Fibroblast of skin of left biceps (primary cell): ENCODE measurements around the gene CRIP1.

Experiments used
- DNase-seq, 2 experiments: peaks; one replicate each; pipeline ENCODE4 v3.0.0-alpha.2; 2013; ENCODE audit warnings: low read depth in 2 of 2

The CRIP1 gene

DNA sequence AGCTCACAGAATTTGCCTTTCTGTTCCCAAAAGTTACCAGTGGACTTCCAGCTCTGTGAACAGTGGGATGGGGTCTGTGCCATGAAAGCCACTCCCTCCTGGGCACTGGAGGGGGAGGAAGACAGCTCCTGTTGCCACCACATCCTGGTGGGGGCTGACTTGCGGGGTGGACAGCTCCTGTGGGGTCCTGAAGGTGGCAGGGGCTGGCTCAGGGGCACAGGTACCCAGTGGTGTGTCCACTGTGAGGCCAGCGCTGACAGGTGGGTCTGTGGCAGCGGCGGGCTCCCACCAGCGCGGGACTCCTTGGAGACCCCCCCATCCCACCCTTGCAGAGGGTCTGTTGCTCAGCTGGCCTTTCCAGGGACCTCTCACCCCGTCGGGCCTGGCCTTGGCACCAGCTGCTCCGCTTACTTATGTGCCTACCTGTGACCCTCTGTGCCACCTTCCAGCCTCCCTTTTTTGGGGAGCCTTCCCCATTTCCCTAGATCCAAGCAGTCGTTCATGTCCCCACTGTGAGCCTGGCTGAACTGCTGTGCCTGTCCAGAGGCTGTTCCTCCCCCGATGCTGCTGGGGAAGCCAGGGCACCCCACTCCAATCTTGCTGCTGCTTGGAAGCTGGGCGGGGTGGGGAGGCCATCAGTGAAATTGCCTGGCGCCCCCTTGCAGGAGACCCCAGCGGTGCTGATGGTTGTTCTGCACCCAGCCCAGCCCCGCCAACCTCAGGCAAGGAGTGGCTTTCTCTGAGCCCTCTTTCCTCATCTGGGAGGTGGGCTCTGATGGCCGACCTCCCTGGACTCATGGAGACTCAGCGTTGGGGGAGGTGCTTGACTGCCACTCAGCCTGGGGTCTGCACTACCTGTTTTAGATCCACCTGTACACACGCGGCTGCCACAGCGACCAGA, 6.5 kb downstream of the CRIP1 start:
- DNase-seq = no peak

DNA sequence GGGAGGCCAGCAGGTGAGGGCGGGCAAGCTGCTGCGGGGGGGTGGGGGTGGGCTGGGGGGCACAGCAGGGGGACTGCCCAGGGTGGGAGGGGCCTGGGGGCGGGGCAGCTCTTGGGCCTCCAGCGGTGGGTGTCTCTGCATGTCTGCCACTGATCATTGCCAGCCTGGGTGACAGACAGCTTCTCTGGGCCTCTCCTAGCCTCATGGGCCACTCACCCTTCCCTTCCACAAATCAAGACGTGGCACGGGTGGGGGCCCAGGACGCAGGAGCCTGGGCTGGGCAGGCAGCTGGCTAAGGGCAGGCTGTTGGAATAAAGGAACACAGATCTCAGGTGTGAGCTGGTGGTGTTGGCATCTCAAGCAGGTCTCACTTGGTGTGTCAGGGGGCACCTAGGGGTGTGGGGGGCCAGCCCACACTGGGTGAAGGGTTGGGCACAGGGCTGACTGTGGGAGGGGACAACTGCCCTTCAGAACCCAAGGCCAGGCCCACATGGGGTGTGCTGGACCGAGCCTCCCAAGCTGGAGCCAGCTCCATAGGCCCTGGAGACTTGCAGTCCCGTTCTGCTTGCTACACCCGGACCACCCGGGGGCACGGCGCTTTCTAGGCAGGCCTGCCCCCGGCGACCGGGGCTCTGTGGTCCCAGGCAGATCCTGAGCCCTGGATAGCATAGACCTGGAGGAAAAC, 7.4 kb downstream of the CRIP1 start:
- no peak for DNase-seq

GRCh38 chr14:105494606-105494929, 7.9 kb downstream of the CRIP1 start:
- no peak for DNase-seq

GRCh38 chr14:105495101-105495989, 8.7 kb downstream of the CRIP1 start:
- no peak for DNase-seq

DNA sequence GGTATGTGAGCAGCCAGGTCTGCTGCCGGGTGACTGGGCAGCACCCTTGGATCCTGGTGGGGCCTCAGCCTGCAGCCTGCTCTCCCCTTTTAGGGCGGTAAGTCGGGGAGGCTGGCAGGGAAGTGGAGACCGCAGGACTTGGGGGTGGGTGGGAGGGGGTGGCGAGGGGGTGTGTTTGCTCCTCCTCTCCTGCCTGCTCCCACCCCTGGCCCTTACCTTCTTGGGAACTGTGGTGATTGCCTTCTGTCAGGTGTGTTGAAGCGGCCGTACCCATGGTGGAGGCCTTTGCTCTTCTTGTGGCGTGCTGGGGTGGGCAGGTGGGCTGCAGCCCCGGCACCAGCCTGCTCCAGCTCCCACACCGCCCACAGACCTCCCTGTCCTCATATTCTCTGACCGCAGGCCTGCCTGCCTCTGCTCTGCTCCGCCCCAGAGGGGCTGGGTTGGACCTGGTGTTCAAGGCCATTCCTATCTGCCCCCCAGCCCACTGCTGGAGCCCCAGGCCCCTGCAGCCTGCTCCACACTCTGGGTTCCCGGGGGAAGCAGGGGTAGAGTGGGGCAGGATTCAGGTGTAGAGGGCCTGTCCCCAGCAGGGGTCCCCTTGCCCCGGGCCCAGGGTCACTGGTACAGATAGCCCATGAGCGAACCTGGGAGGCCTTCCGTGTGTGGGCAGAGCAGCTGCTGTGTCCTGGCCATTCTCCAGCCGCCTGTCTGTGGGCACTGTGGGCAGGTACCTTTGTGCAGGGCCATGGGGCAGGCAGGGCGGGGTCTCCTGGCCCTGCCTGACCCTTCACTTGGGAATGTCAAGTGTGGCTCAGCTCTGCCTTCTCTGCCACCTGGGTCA, 9.5 kb downstream of the CRIP1 start:
- no peak for DNase-seq

DNA sequence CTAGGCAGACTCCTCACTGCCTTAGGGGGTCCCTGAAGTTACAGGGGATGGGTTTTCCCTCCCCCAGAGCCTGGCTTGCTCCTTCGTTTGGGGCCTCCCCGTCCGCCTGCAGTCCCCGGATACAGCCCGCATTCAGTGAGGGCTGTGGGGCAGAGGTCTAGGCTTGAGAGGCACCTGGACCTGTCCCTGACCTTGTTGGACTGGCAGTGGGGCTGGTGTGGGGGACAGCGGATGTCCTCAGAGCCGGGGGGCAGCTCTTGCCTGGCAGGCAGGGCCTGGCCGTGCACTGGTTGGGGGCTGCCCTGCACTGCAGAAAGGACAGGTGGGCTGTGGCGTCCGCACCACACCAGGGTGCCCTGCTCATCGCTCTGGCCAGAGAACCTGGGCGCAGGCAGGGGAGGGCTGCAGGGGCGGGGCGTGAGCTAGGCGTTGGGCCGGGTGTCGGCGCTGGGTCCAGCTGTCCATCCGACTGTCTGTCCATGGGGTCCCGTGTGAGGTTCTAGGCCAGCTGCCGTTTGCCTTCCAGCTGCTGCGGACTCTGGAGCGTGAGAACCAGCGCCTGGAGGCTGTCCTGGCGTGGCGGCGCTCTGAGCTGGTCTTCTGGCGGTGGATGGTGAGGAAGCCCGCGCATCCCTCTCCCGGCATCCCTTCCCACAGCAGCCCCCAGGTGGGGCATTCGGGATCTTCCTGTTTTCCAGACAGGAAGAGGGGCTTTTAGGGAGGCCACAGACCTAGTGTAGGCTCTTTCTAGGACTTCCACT, 10.3 kb downstream of the CRIP1 start:
- DNase-seq = no peak

- no peak for DNase-seq
Observed at GRCh38 chr14:105497671-105498429, 11.2 kb downstream of the CRIP1 start.

DNA sequence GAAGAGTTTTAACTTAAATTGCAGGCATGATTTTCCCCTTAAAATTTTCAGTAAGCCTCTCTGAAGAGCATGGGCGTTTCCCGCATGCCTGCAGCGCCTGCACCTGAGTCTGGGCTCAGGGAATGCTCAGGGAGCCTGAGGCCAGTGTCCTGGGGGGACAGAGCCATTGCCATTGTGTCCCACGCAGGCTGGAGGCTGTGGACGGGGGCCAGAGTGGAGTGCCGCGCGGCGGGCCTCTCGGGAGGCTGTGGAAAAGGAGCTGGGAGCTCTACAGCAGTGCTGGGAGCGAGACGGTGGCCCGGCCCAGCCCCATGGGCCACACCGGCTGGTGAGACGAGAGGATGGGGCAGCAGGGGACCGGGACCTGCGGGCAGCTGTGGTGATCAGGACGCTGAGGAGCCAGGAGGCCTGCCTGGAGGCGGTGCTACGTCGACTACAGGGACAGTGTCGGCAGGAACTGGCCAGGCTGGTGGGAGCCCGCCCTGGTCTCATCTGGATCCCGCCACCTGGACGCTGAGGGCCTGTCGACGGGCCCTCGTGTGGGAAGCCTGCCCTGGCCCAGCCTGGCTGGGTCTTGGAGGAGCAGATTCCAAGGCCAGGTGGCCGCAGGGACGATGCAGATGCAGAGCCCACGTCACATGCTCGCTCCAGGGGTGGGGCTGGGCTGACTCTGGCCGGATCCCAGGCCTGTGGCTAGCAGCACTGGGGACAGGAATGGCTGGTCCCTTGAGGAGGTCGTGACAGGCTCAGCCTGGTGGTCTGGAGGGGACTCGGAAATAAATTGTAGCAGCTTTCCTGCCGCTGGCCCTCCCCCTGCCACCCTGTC, 12.0 kb downstream of the CRIP1 start:
- DNase-seq = no peak

GRCh38 chr14:105499256-105500035, 12.8 kb downstream of the CRIP1 start:
- no peak for DNase-seq

- DNase-seq = no peak
Observed at GRCh38 chr14:105500036-105500725, 13.5 kb downstream of the CRIP1 start.

- DNase-seq = no peak
Observed at GRCh38 chr14:105500726-105501101, 14.0 kb downstream of the CRIP1 start.

DNA sequence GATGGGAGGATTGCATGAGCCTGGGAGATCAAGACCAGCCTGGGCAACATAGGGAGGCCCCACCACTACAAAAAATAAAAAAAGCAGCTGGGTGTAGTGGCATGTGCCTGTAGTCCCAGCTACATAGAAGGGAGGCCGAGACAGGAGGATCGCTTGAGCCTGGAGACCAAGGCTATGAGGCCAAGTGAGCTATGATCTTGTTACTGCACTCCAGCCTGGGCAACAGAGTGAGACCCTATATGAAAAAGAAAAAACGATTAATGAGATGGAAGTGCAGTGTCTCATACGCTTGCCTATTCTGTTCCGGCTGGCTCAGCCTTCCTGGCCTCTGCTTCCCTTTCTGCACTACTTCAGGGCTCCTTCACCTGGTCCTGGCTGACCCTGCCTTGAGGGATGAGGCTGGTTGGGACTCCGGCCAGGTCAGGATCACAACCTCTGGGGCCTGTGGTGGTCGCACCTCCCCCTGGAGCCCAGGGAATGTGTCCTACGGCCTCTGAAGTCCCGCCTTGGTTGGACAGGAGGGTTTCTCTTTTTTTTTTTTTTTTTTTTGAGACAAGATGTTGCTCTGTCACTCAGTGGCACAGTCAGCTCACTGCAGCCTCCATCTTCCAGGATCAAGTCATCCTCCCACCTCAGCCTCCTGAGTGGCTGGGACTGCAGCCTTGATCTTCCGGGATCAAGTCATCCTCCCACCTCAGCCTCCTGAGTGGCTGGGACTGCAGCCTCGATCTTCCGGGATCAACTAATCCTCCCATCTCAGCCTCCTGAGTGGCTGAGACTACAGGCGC, 15.0 kb downstream of the CRIP1 start:
- no peak for DNase-seq

DNA sequence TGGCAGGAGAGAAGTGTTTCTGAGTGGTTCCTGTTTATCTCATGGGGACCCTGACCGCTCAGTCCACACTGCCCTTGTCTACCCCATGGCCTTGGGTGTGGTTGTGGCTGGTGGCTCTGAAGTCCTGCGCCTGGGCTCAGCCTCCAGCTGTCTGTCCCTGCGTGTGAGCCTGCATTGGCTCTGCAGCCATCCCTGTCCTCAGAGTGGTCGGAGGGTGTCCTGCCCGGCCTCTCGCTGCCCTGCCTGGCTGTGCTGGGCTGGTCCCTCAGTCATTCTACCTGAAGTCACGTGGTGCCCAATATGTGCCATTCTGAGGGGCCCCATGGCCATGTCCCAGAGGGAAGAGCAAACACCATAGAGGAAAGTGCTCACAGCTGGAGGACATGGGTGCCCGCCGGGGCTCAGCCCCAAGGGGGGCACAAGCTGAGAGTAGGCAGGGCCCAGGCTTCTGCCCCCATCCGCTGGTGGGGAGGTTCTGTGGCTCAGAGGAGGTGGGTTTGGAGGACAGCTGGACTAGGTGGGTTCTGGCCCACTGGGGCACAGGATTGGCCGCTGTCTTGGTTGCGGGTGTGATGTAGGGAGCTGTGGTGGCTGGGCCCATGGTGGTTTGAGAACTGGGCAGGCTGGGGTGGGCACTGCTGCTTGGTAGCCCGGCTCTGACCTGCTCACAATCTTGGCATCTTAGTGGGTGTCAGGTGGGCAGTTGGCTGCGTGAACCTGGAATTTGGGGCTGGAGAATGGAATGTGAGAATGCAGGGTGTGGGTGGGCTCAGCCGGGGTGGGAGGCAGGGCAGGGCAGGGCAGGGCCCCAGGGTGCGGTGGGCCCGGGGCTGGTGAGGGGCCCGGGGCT, 16.0 kb downstream of the CRIP1 start:
- no peak for DNase-seq

- no peak for DNase-seq
Observed at GRCh38 chr14:105503296-105503640, 16.6 kb downstream of the CRIP1 start.

DNA sequence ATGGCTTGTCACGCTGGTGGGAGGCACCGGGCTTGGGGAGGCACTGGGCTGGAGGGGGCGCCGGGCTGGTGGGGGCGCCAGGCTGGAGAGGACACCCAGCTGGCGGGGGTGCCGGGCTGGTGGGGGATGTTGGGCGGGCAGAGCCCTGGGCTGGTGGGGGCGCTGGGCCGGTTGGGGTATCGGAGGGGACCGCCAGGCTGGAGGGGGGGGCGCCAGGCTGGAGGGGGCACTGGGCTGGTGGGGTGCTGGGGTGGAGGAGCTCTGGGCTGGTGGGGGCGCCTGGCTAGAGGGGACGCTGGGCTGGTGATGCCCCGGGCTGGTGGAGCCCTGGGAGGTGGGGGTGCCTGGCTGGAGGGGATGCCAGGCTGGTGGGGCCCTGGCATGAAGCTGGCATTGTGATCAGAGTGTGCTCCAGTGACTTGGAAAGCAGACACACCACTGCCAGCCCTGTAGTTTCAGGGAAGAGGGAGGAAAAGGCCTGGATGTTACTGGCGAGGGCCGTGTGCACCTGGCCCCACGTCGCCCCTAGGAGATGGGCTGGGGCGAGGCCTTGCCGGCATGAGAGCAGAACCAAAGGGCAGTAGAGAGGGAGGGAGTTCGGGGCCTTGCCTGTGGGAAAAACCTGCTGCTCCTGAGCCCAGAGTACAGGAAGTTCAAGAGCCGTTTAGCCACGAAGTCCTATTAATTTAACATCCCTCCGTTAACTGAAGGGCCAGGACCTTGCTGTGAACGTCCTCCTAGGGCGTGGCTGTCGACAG, 17.4 kb downstream of the CRIP1 start:
- DNase-seq = no peak
